HG02623 (cell line): ENCODE data around the gene CCDC18.

ENCODE experiments used
- ATAC-seq: cut with Tn5 transposase; IDR thresholded peaks from one replicate; pipeline ENCODE4 v1.9.1; 2021; ENCODE audit warnings: moderate library complexity; ENCODE audit not compliant: unreplicated experiment

Gene CCDC18

GRCh38 chr1:93296555-93297154 is 116.1 kb downstream of the CCDC18 start:
- no peak for ATAC-seq

- ATAC-seq: no peak
Observed at GRCh38 chr1:93301131-93301530, 120.6 kb downstream of the CCDC18 start.

DNA sequence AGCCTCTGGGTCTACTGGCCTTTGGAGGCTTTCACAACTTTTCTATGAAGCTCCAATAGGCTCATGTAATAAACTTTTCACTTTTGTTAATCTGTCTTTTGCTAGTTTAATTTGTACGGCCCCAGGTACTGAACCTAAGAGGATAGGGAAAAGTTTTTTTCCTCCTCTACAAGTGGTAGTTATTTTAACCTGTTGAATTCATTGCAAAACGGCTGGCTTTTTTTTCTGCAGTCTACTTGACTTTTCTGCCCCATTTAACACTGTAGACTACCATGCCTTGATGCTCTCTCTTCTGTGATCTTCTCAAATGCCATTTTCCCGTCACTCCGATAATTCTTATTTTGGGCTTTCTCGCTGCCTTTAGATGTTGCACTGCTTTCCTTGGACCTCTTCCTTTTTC is 121.6 kb downstream of the CCDC18 start:
- ATAC-seq: no peak

DNA sequence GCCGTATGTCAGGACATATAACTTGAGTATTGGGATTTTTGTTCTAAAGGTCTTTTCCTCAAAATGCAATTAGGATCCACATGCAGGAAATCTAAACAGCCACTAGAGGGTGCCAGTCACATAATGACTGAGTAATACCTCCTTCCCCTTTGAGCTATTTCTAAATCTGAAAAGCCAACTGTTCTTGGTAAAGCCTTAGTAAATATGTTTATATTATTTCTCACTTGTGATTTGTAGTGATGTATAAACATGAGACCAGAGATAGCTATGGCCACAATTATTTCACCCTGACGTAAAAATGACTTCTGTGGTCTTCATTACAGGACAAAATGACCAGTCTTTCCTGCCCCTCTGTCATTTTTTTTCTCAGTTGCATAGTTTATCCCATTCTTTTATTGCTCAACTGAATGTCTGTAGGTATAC is 124.2 kb downstream of the CCDC18 start:
- no peak for ATAC-seq

- ATAC-seq: no peak
Observed at GRCh38 chr1:93306920-93307319, 126.4 kb downstream of the CCDC18 start.

- no peak for ATAC-seq
Observed at GRCh38 chr1:93313026-93313425, 132.5 kb downstream of the CCDC18 start.

DNA sequence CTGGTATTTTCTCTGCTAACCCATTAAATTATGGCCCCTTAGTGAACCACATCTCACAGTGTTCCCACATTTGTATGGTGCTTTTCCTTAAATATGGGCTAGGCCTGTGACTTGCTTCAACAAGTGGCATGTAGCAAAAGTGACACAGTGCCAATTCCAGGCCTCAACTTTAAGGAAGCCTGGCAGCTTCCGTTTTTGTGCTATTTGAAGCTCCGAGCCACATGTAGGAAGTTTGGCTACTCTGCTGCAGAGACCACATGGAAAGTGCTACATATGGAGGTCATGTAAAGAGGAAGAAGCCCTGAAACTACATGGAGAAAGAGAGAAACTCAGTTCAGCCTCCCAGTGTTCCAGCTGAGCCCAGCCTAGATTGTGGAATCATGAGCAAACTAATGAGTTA is 136.7 kb downstream of the CCDC18 start:
- no peak for ATAC-seq

GRCh38 chr1:93317943-93318342 is 137.4 kb downstream of the CCDC18 start:
- ATAC-seq: no peak

DNA sequence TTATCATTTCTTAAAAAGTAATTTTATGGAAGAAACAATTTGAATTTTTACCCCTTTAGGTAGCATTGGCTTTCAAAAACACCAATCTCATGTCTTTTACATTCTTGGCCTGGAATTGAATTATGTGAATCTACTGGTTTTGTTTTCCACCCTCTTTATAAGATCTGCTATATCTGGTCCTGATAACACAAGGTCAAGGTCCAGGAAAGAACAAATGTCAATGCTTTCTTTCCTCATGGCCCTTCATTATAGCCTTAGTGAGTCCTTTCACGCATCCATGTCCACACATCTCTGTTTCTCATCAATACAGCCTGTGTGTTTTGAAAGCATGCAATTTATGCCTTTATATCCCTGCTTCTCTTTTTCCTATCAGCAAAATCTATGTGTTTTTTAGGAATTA is 141.2 kb downstream of the CCDC18 start:
- ATAC-seq: no peak

- no peak for ATAC-seq
Observed at GRCh38 chr1:93322349-93322748, 141.8 kb downstream of the CCDC18 start.

DNA sequence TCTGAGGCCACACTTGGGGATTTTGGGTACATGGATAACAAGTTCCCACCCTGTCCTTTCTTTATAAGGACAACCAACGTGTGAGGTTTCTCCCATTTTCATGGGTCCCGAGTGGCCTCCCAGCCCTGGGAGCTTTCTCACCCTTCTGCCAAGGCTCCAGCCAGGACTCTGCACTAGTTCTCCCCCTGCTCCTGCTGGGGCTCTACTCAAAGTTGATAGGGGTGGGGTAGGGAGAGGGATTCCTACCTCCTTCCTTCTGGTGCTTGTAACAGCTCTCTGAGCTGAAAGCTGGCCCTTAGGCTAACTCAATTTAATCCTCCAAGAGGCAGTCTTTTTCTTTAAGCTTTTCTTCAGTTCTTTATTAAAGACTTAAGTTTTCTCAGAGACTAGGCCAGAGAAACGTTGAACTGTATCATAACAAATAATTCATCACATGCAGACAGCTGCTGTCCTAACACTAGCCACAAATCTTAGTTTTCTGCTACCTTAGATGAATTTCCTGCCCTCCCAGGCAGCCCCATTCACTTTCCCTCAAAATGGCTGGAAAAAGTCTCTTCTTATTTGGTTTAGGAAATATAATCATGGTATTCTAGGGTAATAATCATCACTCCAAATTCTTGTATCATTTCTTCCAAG is 142.8 kb downstream of the CCDC18 start:
- no peak for ATAC-seq

- ATAC-seq: no peak
Observed at GRCh38 chr1:93324486-93325464, 144.3 kb downstream of the CCDC18 start.
